Left kidney (tissue), 2 donors: ENCODE measurements around the gene CCDC136. TPM values are rescaled to one million over a fixed set of nuclear protein-coding genes. Genes with fewer than 3 reads are reported as not detected.

Source experiments
- DNase-seq: peaks from one replicate; pipeline ENCODE4 v3.0.0-alpha.2; 2013
- polyA plus RNA-seq: library from polyadenylated mRNA; unstranded; fragments of 120-200 nt; gene quantifications from one replicate; pipeline ENCODE4 v1.2.1, GENCODE V29; 2013; ENCODE audit not compliant: insufficient read length

The CCDC136 gene
- polyA plus RNA-seq, 1 donor, result 26.3 TPM

DNA sequence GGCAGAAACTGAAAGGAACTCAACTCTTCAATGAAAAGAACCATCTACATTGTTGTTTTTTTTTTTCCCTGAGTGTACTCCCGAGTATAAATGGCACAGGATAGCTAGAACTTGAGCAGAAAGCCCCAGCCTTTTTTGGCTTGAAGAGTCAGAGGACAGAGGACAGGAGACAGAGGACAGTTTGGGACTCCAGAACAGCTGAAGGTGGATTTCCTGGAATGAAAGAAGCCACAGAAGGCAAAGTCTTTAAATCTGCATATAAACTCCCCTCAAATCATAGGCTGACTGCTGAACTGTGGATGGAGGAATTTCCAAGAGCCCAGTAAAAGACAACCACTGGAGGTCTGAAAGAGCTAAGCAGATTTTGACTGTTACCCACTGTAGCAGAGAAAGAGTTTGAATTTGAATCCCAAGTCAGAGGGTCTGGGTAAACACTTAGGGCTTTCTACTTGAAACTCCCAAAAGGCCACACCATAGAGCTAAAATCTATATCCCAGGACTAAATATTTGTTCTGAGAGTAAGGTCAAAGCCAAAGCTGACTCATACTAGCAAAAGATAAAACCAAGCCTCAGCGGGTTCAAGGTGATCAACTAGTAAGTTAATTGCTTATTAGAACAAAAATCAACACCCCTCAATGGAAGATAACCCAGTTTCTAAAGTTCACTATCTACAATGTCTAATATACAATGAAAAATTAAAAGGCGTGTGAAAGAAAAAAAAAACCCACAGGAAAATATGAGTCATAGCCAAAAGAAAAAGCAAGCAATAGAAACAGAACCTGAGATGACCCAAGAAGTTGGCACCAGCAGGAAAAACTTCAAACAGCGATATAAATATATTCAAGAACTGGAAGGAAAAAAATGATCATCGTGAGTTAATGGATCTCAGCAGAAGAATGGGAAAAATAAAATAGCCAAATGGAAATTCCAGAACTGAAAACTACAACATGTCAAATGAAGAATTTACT, 14.3 kb upstream of the CCDC136 start:
- DNase-seq, result no peak

DNA sequence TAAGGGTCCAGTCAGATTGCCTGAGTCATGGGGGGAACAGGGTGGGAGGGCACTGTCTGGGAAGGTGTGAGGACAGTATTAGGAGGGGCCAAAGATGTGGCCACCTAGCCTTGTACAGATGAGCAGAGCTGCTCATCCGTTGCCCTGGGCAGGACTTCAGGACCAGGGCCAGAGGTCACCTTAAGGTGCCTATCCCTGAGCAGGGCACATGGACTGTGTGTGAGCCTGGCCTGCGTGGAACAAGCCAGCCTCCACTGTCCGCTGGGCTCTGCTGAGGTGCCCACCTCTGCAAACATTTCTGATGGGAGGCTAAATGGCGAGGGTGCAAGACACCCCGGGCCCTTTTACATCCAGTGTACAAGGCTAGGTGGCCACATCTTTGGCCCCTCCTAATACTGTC, 12.8 kb upstream of the CCDC136 start:
- DNase-seq, result no peak

DNA sequence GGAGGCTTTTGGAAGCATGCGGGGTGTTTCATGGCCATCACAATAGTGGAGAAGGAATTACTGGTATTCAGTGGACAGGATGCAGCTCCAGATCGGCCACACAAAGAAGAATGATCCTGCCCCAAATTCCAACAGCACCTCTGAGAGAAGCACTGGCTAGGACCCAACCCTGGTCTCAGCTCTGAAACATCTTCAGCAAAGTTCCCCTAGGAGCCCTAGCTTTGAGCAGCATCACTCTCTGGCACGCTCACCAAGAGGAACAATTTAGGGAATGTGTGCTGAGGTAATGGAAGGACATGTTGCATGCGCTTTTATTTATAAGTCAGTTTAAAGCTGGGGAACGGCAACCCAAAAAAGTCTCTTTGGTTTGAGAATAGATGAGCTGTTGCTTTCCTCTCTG, 10.6 kb upstream of the CCDC136 start:
- no peak for DNase-seq

DNA sequence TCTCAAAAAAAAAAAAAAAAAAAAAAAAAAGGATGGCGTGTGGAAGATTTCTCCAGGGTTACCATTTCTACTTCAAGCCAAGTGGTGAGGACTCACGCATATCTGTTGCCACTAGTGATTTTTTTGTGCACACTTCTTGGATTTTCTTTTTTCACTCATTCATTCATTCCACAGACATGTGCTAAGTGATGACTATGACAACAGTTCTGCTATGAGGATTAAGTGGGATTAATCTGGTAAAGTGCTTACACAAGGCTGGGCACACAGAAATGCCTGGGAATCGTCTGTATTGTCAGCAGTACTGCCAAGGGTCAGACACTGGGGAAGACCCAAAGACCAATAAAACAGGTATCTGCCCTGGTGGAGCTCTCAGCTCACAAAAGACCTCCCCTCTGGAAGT, 9.9 kb upstream of the CCDC136 start:
- no peak for DNase-seq

DNA sequence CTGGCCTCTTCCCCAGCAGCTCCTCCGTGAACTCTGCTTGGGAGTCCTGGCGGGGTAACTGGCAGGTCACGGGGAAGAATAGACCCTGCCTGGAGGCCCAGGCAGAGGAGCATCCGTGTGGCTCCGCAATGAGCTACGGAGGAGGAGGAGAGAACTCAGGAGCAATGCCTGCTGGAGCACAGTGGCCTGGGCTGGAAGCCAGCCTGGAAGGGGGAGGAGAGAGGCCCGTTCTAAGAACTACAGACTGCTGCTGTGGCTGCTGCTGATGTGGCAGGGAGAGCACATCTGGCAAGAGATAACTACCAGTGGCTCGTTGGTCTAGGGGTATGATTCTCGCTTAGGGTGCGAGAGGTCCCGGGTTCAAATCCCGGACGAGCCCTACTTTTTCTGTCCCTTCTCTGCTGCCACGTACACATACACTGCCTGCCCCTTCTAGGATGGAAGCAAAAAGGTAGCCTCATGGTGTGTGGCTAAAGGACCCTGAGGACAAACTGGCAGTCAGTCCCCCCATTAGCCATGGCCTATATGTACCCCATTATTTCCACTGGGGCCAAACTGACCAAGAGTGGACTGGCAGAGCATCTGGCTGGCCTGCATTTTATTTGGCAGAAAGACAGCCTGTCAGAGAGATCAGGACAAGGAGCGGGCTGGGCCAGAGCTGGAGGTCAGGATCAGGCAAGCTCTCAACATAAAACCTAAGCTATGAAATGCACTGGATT, 8.5 kb upstream of the CCDC136 start:
- DNase-seq, result peak; percentile 52

DNA sequence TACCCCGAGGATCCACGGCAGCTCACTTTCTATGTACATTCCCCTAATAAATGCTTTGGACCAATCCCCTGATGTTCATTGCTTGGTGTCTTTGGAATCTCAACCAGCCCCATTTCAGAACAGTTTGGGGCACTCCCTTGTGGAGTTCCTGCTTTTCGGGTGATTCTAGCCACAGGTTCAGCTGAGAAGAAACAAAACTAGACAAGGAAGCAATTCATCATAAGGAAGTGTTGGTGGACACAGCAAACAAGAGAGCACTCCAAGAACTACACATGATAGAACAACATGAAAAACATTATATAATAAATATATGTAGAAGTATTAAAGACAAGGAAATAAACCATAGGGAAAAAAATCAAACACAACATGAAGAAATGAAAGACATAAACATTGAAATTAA, 6.0 kb upstream of the CCDC136 start:
- DNase-seq, result no peak

DNA sequence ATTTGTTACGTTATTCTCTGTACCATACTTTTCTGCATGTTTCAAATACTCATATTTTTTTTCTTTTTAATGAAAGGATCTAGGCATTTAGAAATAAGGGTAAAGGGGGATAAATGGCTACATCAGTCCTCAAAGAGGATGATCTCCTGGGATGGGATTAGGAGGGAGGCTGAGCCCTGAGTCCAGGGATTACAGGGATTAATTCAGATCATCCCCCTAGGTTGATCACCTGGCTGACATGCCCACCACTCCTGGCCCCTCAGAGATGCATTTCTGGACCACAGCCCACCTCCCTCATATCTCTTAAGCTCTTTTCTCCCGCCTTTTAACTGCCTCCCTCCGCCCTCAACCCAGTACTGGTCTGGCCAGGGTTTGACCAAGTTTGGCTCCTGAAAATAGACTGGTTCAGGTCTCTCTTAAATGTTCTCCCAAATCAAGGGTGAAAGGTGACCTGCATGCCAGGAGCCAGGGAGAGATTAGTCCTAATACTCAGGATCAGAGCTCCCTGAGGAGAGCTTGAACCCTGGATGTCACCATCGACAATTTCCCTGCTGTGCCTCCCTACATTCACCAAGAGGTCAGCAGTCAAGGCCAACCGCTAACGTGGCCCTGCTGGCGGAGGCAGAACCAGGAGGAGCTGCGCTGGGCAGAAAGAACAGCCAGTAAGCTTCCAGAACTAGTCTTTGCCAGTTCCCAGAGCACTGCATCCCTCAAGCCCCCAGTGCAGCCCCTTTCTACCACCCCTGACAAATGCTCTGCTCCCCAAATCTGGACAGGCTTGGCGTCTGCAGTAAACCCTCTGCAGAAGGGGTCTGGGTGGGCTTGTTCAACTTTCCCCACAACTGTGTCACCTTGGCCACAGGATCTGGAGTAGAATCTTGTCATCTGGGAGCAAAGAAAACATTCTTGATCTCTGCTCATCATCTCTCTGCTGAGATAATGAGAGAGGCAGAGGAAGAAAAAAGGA, 3.0 kb upstream of the CCDC136 start:
- no peak for DNase-seq

DNA sequence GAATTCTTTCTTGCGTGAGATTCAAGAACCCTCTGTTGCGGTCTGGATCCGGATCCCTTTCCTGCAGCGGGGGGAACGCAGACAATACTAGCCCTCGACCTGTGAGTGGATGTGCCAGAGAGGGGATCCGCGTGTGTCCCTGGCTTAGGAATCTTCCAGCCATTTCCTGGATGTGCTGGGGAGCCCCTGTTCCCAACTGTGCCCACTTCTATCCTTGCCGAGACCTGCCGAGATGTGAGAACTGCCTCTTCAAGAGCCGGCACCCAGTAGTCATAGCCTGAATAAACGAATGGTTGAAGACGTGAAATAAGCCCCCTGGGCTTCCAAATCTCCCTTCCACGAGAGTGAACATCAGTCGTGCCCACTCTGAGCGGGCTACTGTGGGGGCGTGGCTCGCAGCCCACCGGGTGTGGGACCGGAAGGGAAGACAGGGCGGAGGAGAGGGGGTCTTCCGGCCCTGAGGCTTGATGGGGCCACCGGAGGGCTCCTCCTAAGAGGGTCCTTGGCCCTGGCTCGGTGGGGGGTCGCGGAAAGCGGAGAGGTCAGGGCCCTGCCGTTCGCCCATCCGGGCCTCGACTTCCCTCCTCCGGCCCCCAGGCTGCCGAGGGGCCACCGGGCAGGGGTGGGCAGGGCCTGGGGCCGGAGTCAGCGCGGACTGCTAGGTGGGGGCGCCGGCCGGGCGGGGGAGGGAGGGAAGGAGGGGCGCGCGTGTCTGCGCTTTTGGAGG, 1.3 kb upstream of the CCDC136 start:
- DNase-seq, result peak; percentile 25

DNA sequence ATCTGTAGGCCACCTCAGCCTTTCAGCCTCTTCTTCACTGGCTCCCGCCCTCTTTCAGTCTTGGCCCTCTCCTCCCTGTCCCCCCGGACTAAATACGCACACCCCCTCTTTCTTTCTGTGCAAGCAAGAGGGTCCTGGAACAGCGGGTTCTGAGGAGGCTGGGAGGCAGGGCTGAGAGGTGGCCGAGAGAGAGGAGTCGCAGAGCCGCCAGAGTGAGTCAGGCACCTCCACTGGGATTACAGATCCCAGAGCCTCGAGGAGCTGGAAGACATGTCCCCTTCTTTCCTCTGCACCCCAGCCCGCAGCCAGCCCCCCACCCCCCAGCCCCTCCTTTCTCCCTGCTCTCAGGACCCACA, 182 bp downstream of the CCDC136 start:
- no peak for DNase-seq

DNA sequence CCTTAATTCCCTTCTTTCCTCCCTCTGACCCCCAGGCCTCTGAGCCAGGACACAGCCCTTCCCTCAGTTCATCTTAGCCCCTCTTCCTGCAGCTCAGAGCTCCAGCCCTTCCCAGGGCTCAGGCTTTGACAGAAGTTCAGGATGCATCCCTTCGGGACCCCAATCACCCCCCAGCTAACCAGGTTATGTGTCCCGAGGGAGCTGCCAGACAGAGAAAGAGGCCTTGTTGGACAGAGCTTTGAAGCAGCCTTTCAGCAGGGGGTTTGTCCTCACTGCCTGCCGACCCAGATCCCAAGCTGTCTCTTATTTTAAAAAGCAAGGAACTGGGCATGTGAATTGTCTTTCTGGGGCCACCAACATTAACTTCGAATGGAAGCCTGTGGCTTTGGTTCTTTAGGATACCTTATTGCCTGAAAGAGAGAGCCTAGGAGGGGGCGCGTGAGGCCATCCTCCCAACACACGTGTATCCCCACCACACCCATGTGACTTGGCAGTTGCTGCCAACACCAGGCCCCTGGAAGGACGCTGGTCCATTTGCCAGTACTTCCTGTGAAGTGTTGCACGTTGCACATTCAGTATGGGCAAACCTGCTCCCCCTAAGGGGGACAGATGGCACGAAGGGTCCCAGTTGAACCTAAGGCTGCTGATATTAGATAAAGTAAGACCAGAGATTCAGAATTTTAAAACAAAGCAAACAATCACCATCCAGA, 858 bp downstream of the CCDC136 start:
- no peak for DNase-seq

DNA sequence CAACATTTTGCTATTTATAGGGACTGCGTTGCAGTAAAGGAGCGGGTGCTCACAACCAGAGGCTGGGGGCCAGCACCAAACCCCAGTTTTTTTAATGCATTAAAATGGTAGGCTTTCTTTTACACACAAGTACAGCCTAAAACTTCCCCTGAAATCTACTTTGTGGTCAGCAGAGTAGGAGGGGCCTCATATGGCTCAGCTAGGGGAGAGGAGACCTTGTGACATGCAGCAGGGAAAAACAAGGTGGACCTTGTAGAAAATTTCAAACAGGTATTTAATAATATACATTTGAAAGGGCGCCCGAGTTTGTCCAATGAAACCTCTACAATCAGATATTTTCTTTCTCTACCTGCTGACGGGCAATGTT, 1.4 kb downstream of the CCDC136 start:
- no peak for DNase-seq

DNA sequence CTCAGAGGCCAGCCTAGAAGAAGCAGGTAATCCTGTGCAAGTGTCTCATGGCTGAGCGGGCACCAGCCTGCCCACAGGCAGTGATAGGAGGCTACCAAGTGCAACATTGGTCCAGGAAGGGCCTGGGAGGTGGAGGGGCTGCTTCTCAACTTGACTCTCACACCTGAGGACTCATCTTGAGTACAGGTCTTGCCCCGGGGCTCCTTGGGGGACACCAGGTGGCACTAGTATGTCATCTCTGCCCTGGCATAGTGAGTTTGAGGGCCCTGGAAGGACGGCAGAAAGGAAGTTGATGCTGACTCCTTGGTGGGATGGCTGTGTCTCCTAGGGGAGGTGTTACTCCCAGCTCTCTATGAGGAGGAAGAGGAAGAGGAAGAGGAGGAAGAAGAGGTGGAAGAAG, 2.3 kb downstream of the CCDC136 start:
- DNase-seq, result no peak

DNA sequence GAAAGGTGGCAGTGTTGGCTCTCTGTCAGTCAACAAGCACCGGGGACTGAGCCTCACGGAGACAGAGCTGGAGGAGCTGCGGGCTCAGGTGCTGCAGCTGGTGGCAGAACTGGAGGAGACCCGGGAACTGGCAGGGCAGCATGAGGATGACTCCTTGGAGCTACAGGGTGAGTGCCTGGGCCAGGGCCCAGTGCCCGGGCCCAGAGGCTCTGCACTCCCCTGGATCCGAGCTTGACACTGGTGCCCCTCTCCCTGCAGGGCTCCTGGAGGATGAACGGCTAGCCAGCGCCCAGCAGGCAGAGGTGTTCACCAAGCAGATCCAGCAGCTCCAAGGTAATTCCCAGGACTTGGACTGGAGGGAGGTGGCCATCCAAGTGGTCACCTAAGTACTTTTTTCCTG, 2.7 kb downstream of the CCDC136 start:
- no peak for DNase-seq

DNA sequence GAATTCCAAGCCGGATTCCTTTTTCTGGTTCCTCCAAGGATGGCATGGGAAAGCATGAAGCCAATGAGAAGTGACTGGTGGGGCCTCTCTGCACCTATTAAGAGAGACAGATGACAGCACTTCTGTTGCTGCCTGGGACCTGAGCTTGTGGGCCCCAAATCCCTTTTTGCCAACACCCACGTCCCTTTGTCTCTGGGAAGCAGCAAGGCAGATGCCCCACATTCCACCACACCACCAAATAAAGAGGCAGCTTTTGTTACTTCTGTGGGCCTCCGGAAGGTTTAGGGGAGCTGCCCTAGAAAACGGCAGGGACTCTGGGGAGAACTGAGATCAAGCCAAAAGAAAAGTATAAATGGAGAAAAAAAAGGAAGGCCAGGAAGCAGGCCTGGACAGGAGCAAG, 3.4 kb downstream of the CCDC136 start:
- DNase-seq, result no peak

DNA sequence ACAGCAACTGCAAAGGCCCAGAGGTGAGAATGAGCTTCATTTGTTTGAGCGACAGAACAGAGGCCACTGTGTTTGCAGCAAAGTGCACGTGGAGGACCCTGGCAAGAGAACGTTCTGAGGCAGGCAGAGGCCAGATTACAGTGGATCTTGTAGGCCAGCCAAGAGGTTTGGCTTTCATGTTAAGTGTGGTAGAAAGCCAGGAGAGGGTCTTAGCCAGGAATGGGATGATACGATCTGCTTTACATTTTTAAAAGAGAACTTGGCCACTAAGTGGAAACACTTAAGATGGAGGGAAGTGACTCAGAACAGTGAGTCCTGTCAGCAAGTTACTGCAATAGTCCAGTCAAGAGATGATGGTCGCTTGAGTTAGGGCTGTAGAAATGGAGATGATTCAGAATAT, 4.6 kb downstream of the CCDC136 start:
- no peak for DNase-seq

DNA sequence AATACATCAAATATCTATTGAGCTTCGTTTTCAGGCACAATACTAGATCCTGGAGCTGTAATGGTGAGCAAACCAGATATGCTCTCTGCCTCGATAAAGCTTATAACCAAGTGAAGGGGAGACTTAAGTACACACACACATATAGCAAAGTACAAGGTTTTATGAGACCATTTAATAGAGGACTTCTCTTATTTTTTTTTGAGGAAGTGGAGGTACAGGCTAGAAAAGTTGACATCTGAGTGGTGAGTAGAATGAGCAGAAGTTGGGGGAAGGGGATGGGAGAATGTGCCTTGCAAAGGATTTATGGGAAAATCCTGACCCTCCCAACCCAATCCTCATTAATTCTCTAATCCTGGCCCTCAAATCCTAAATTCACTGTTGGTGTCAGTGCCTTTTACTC, 7.7 kb downstream of the CCDC136 start:
- no peak for DNase-seq

DNA sequence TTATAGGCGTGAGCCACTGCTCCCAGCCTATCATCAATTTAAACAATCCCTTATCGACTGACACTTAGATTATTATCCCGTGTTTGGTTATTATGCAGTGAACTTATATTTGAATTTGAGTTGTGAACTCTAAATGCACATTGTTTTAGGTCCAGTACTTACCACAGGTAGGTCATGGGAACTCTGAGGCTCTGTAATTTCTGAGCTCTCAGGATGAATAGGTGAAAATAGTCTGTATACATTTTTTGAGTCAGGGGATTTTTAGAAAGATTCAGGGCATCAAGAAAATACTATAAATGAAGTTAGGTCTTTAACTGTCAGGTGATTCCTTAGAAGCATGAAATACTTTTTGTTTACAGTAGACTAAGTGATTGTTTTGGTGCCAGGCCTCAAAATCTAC, 8.8 kb downstream of the CCDC136 start:
- DNase-seq, result no peak

DNA sequence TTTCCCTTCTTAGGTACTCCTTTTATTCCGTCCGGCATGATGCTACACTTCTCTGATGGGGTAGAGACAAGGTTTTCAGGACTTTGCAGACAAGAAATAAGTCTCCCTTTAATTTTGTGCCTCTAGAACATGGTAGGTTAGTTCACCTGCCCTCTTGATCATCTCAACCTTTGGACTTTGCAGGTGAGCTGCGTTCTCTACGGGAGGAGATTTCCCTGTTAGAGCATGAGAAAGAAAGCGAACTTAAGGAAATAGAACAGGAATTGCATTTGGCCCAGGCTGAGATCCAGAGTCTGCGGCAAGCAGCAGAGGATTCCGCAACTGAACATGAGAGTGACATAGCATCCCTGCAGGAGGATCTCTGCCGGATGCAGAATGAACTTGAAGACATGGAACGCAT, 9.2 kb downstream of the CCDC136 start:
- DNase-seq, result no peak

DNA sequence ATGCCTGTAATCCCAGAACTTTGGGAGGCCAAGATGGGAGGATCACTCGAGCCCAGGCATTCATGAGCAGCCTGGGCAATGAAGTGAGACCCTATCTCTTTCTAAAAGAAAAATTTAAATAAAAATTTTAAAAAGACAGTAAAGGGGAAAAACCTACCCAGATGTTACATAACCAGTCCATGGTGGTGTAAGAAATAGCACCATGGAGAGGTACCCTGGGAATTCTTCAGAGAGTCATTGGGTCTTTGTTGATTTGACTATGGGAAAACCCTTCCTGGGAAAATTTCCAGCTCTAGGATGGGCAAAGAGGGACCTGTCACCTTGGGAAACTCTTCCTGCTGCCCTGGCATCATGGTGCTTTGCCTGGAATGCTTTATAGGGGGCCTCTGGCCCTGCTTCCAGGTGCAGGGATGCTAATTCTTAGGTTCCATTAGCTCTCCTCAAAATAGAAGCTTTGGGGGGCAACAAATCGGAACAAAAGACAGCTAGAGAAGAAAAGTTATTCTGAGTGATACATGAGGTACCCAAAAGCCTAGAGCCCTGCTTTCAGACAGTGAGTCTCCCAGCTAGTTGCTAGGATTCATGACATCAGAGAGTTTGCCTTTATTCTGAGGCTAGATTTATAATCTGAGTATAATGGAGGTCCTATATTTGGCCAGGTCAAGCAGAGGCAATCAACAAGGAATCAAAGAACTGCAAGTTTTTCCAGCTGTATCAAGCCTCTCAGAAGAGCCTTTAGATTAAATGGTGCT, 10.1 kb downstream of the CCDC136 start:
- no peak for DNase-seq

DNA sequence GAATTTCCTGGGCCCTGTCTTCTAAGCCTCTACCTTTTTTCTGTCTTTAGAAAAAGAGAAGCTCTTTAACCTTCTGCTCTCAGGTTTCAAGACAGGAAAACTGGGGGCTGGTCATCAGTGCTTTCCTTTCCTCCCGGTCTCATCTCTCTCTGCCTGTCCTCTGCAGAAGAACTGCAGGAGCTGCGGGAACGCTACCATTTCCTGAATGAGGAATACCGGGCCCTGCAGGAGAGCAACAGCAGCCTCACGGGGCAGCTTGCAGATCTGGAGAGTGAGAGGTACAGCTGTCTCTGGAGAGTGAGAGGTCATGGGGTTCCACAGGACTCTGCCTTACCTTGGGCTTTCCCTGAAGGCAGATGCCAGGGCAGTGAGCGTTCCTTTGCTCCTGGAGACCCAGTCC, 12.7 kb downstream of the CCDC136 start:
- no peak for DNase-seq
